ENCODE measurements around the gene PLSCR2. TPM values are rescaled to one million over a fixed set of nuclear protein-coding genes. Genes with fewer than 3 reads are reported as not detected.

The PLSCR2 gene
- total and polyA plus RNA-seq, 4 donors: 0.25 TPM; not detected in 3

DNA sequence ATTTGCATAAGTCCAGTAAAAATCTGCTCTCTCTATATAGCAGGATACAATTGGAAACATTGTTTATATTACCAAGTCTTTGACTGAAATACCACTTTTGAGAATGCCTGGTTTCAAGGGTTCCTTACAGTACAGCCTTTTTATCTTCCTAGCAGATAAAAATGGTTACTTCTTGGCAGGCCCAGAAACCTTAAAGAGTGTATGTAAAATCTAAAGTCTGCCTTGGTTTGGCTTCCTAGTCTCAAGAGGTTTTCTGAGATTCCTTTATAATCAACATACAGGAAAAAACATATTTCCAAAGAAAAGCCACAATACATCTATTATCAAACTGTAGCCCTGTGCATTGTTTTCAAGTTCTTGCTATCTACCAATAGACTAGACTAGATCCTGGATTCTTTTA, 84.6 kb downstream of the PLSCR2 start:
- TF ChIP-seq NR2F2 (IDR thresholded peaks at IDR 0.05) (no peak), RXRA (IDR thresholded peaks at IDR 0.05) (no peak), FOXA1 (IDR thresholded peaks at IDR 0.05) (no peak), EGR1 (IDR thresholded peaks at IDR 0.05; ENCODE audit: low read depth in 2 of 2) (no peak), GABPA (IDR thresholded peaks at IDR 0.05 in 1 of 2, conservative IDR thresholded peaks at IDR 0.05 in 1 of 2) (no peak), HNF4A (conservative IDR thresholded peaks at IDR 0.05) (no peak), SP1 (IDR thresholded peaks at IDR 0.05) (no peak), FOXA2 (IDR thresholded peaks at IDR 0.05) (no peak)
- TF ChIP-seq, protein P1, sequence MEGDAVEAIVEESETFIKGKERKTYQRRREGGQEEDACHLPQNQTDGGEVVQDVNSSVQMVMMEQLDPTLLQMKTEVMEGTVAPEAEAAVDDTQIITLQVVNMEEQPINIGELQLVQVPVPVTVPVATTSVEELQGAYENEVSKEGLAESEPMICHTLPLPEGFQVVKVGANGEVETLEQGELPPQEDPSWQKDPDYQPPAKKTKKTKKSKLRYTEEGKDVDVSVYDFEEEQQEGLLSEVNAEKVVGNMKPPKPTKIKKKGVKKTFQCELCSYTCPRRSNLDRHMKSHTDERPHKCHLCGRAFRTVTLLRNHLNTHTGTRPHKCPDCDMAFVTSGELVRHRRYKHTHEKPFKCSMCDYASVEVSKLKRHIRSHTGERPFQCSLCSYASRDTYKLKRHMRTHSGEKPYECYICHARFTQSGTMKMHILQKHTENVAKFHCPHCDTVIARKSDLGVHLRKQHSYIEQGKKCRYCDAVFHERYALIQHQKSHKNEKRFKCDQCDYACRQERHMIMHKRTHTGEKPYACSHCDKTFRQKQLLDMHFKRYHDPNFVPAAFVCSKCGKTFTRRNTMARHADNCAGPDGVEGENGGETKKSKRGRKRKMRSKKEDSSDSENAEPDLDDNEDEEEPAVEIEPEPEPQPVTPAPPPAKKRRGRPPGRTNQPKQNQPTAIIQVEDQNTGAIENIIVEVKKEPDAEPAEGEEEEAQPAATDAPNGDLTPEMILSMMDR (IDR thresholded peaks at IDR 0.05; ENCODE audit: low read depth, low read length, missing input control): no peak
- TF ChIP-seq, protein P2, sequence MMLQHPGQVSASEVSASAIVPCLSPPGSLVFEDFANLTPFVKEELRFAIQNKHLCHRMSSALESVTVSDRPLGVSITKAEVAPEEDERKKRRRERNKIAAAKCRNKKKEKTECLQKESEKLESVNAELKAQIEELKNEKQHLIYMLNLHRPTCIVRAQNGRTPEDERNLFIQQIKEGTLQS (IDR thresholded peaks at IDR 0.05): no peak
- TF ChIP-seq, protein P3, sequence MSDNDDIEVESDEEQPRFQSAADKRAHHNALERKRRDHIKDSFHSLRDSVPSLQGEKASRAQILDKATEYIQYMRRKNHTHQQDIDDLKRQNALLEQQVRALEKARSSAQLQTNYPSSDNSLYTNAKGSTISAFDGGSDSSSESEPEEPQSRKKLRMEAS (IDR thresholded peaks at IDR 0.05): no peak
- Histone ChIP-seq H3K4me1 (ENCODE audit: control insufficient read depth in 4 of 4, insufficient read depth in 4 of 4, low read length in 3 of 4) (no peaks in the 10 kb centered on the region), H3K27ac (ENCODE audit: low read depth in 1 of 2, low read length in 2 of 2) (no peak overlapping the region), H3K36me3 (ENCODE audit: control insufficient read depth in 4 of 4, insufficient read depth in 3 of 4, low read depth in 1 of 4, low read length in 3 of 4) (no peaks in the 10 kb centered on the region), H3K9ac (ENCODE audit: low read depth in 1 of 2, low read length in 2 of 2) (no peak overlapping the region), H3K4me3 (ENCODE audit: low read depth in 1 of 3, low read length in 3 of 3) (no peak overlapping the region), H3K9me3 (ENCODE audit: control insufficient read depth in 4 of 4, low read length in 3 of 4) (no peaks in the 10 kb centered on the region), H3K27me3 (ENCODE audit: control insufficient read depth in 4 of 4, insufficient read depth in 4 of 4, low read length in 3 of 4) (no peaks in the 10 kb centered on the region)
- DNase-seq (ENCODE audit: low spot score): no peak

Other genes starting within 250 kb of the PLSCR2 start
- gene PLSCR4, start 218.5 kb downstream of the PLSCR2 start, total RNA-seq: 10 to 100 TPM; 46.1 to 56.4 TPM
- gene PLSCR4, start 218.5 kb downstream of the PLSCR2 start, polyA plus RNA-seq: 10 to 100 TPM; 19.5 to 23.8 TPM
- gene PLSCR1, start 75.0 kb upstream of the PLSCR2 start, total RNA-seq: 10 to 100 TPM; 30.2 to 76.4 TPM
- gene PLSCR1, start 75.0 kb upstream of the PLSCR2 start, polyA plus RNA-seq: 10 to 100 TPM; 31.0 to 37.7 TPM
- gene PLSCR5, start 135.8 kb upstream of the PLSCR2 start, total RNA-seq: not detected
- not detected for gene PLSCR5, start 135.8 kb upstream of the PLSCR2 start, polyA plus RNA-seq

Measured in liver (tissue), 9 donors.